ENCODE data around the gene C14orf93.

DNA sequence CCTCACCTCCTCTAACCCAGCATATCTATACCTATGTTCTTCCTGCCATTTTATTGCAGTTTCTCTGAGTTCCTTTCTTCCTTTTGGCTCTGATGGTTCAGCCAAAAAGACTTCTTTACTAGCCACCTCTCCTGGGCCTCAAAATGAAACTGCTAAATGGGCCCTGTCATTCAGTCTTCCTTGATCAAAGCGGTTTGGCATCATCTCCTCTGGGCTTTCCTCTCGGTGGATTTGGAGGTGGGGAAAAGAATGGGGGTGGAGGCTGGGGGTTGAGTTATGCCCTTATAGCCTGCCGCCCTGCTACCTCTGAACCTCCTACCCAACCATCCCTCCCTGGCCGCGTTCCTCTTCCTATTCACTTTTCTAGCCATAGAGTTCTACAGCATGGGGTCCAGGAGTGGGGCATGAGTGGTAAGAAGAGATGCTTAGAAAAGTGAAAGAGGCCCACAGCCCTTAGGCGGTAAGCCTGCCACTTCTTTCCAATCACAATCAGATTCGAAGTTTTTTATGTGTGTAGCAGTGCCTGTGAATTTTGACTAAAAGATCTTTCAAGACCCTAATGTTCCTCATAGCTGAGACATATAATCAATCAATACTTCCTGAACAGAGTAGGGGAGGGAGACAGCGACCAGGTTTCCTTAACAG, 30.1 kb downstream of the C14orf93 start:
- TF ChIP-seq POLR2A (IDR thresholded peaks at IDR 0.05; ENCODE audit: low read length), result no peak
- TF ChIP-seq GATA1 (IDR thresholded peaks at IDR 0.05; ENCODE audit: low read depth, low read length), result no peak
